CD4-positive, alpha-beta T cell treated with Interleukin-4 for 4 hours (primary cell): Measurements from ENCODE around the gene RBM19.
A peak's percentile ranks its signal among the peaks of the same experiment; 100 is the strongest.

Experiments
- DNase-seq: peaks from one replicate; pipeline ENCODE4 v3.0.0-alpha.2; 2020

Gene RBM19

GRCh38 chr12:113875691-113876090 is 90.4 kb downstream of the RBM19 start:
- no peak for DNase-seq

GRCh38 chr12:113874999-113875561 is 91.0 kb downstream of the RBM19 start:
- no peak for DNase-seq

- no peak for DNase-seq
Observed at GRCh38 chr12:113874326-113874725, 91.8 kb downstream of the RBM19 start.

GRCh38 chr12:113873740-113874139 is 92.4 kb downstream of the RBM19 start:
- no peak for DNase-seq

- DNase-seq = no peak
Observed at GRCh38 chr12:113870890-113871289, 95.2 kb downstream of the RBM19 start.

- DNase-seq = no peak
Observed at GRCh38 chr12:113870035-113870434, 96.1 kb downstream of the RBM19 start.

- DNase-seq = no peak
Observed at GRCh38 chr12:113868365-113868764, 97.8 kb downstream of the RBM19 start.

GRCh38 chr12:113867258-113867657 is 98.9 kb downstream of the RBM19 start:
- no peak for DNase-seq

- DNase-seq = no peak
Observed at GRCh38 chr12:113866496-113866895, 99.6 kb downstream of the RBM19 start.

GRCh38 chr12:113863455-113863845 is 102.7 kb downstream of the RBM19 start:
- no peak for DNase-seq

- DNase-seq = peak; percentile 4
Observed at GRCh38 chr12:113862590-113863454, 103.3 kb downstream of the RBM19 start.

GRCh38 chr12:113861708-113862312 is 104.3 kb downstream of the RBM19 start:
- DNase-seq = no peak

GRCh38 chr12:113860950-113861349 is 105.2 kb downstream of the RBM19 start:
- no peak for DNase-seq

- DNase-seq = no peak
Observed at GRCh38 chr12:113860059-113860820, 105.9 kb downstream of the RBM19 start.

GRCh38 chr12:113858841-113859386 is 107.2 kb downstream of the RBM19 start:
- DNase-seq = no peak

- DNase-seq = no peak
Observed at GRCh38 chr12:113857371-113857770, 108.8 kb downstream of the RBM19 start.

- no peak for DNase-seq
Observed at GRCh38 chr12:113855998-113856397, 110.1 kb downstream of the RBM19 start.

GRCh38 chr12:113854385-113855142 is 111.6 kb downstream of the RBM19 start:
- DNase-seq = no peak

GRCh38 chr12:113853491-113853890 is 112.6 kb downstream of the RBM19 start:
- no peak for DNase-seq

- DNase-seq = no peak
Observed at GRCh38 chr12:113852695-113853490, 113.2 kb downstream of the RBM19 start.

GRCh38 chr12:113852264-113852663 is 113.9 kb downstream of the RBM19 start:
- DNase-seq = no peak
